Transverse colon (tissue), 3 donors: ENCODE measurements around the gene PLA2G10.
"Not testable (repeated sequence)": the region's sequence is repeated elsewhere in the genome, so short reads cannot be mapped to it uniquely, and the experiment has no call there.

Experiments
- EP300 ChIP-seq: sonication (generic); formaldehyde crosslinking; IDR thresholded peaks from one replicate; pipeline ENCODE4 v1.6.1; 2017; ENCODE audit warnings: antibody characterized with exemption, low read depth
- POLR2A ChIP-seq: fragments of 450-650 bp; IDR thresholded peaks from one replicate; pipeline ENCODE4 v1.6.1; 2016; ENCODE audit warnings: antibody characterized with exemption, mild to moderate bottlenecking, moderate library complexity
- TF ChIP-seq, protein P1 (sequence below), 5 experiments: fragments of 200-600 bp in 3 of 5; fragments of 450-650 bp in 2 of 5; sonication (generic) in 3 of 5; IDR thresholded peaks; 1 replicate in 2 of 5; 2 replicates in 3 of 5; pipeline ENCODE4 v1.5.1; 2016 to 2017; ENCODE audit warnings: antibody characterized with exemption in 5 of 5, inconsistent platforms in 3 of 5, mild to moderate bottlenecking in 2 of 5, moderate library complexity in 1 of 5

- TF ChIP-seq, protein P1, sequence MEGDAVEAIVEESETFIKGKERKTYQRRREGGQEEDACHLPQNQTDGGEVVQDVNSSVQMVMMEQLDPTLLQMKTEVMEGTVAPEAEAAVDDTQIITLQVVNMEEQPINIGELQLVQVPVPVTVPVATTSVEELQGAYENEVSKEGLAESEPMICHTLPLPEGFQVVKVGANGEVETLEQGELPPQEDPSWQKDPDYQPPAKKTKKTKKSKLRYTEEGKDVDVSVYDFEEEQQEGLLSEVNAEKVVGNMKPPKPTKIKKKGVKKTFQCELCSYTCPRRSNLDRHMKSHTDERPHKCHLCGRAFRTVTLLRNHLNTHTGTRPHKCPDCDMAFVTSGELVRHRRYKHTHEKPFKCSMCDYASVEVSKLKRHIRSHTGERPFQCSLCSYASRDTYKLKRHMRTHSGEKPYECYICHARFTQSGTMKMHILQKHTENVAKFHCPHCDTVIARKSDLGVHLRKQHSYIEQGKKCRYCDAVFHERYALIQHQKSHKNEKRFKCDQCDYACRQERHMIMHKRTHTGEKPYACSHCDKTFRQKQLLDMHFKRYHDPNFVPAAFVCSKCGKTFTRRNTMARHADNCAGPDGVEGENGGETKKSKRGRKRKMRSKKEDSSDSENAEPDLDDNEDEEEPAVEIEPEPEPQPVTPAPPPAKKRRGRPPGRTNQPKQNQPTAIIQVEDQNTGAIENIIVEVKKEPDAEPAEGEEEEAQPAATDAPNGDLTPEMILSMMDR (IDR thresholded peaks at IDR 0.05) = not testable (repeated sequence)
- not testable (repeated sequence) for TF ChIP-seq EP300, POLR2A
Measured at GRCh38 chr16:14630620-14631330, 63.3 kb downstream of the PLA2G10 start.
